ENCODE results near the gene BBLN. TPM values are rescaled to one million over a fixed set of nuclear protein-coding genes. Genes with fewer than 3 reads are reported as not detected.
A peak's percentile ranks its signal among the peaks of the same experiment; 100 is the strongest.
"Not testable (repeated sequence)": the region's sequence is repeated elsewhere in the genome, so short reads cannot be mapped to it uniquely, and the experiment has no call there.

BBLN gene
- polyA plus RNA-seq, 1 donor from 2014 or later: 330 TPM

GRCh38 chr9:128129976-128130590 lies 30.0 kb upstream of the BBLN start:
- peaks cover 11% of the 10 kb centered on the region for H3K79me2 ChIP-seq (replicated peaks; ENCODE audit: insufficient read depth, low read length)
- not testable (repeated sequence) for H3K27me3 ChIP-seq (ENCODE audit: insufficient read depth, low read depth, low read length); H3K9me3 ChIP-seq (ENCODE audit: low read length); H4K20me1 ChIP-seq (ENCODE audit: insufficient read depth); H3K9me2 ChIP-seq (ENCODE audit: insufficient read depth, low read length); H2AFZ ChIP-seq (ENCODE audit: low read depth, low read length); H3F3A ChIP-seq (ENCODE audit: insufficient read depth, low read length, poor library complexity, severe bottlenecking); H3K4me3 ChIP-seq (ENCODE audit: low read length); H3K9ac ChIP-seq (ENCODE audit: low read length); H3K4me2 ChIP-seq (ENCODE audit: low read length); H3K36me3 ChIP-seq (ENCODE audit: insufficient read depth, low read length); H3K27ac ChIP-seq (ENCODE audit: low read length)
- TF ChIP-seq, protein P1, sequence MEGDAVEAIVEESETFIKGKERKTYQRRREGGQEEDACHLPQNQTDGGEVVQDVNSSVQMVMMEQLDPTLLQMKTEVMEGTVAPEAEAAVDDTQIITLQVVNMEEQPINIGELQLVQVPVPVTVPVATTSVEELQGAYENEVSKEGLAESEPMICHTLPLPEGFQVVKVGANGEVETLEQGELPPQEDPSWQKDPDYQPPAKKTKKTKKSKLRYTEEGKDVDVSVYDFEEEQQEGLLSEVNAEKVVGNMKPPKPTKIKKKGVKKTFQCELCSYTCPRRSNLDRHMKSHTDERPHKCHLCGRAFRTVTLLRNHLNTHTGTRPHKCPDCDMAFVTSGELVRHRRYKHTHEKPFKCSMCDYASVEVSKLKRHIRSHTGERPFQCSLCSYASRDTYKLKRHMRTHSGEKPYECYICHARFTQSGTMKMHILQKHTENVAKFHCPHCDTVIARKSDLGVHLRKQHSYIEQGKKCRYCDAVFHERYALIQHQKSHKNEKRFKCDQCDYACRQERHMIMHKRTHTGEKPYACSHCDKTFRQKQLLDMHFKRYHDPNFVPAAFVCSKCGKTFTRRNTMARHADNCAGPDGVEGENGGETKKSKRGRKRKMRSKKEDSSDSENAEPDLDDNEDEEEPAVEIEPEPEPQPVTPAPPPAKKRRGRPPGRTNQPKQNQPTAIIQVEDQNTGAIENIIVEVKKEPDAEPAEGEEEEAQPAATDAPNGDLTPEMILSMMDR (IDR thresholded peaks at IDR 0.05; ENCODE audit: poor library complexity, severe bottlenecking): peak; percentile 48

DNA sequence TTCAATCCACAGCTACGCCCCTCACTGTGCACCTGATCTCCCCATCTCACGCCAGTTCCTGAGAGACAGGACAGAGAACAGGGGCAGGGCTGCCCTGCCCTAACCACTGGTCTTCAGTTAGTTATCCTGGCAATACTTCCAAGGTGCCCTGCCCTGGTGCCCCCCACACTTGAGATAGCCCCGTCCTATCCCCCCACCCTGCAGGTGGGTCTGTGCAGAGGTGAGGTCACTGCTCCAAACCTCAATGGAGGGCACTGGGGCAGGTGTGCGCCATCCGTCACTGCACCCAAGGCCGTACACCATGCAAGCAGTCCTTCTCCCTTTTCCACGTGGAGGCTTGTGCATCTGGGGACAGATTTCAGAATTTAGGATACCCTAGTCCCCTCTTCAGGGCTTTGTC lies 29.4 kb upstream of the BBLN start:
- not testable (repeated sequence) for H3K9ac ChIP-seq (ENCODE audit: low read length); H3K27ac ChIP-seq (ENCODE audit: low read length); H2AFZ ChIP-seq (ENCODE audit: low read depth, low read length); H3F3A ChIP-seq (ENCODE audit: insufficient read depth, low read length, poor library complexity, severe bottlenecking); H3K36me3 ChIP-seq (ENCODE audit: insufficient read depth, low read length); H3K4me2 ChIP-seq (ENCODE audit: low read length); H3K4me3 ChIP-seq (ENCODE audit: low read length); H3K27me3 ChIP-seq (ENCODE audit: insufficient read depth, low read depth, low read length); H3K9me3 ChIP-seq (ENCODE audit: low read length); H4K20me1 ChIP-seq (ENCODE audit: insufficient read depth); H3K9me2 ChIP-seq (ENCODE audit: insufficient read depth, low read length)
- H3K79me2 ChIP-seq (replicated peaks; ENCODE audit: insufficient read depth, low read length): peaks cover 11% of the 10 kb centered on the region

GRCh38 chr9:128131346-128131745 lies 28.7 kb upstream of the BBLN start:
- H3K36me3 ChIP-seq (ENCODE audit: insufficient read depth, low read length); H3K9me3 ChIP-seq (ENCODE audit: low read length); H3K4me2 ChIP-seq (ENCODE audit: low read length); H3K9ac ChIP-seq (ENCODE audit: low read length); H3K9me2 ChIP-seq (ENCODE audit: insufficient read depth, low read length); H2AFZ ChIP-seq (ENCODE audit: low read depth, low read length); H3K4me3 ChIP-seq (ENCODE audit: low read length); H4K20me1 ChIP-seq (ENCODE audit: insufficient read depth); H3K27ac ChIP-seq (ENCODE audit: low read length); H3K79me2 ChIP-seq (replicated peaks; ENCODE audit: insufficient read depth, low read length); H3K27me3 ChIP-seq (ENCODE audit: insufficient read depth, low read depth, low read length); H3F3A ChIP-seq (ENCODE audit: insufficient read depth, low read length, poor library complexity, severe bottlenecking): not testable (repeated sequence)

- H3K9me3 ChIP-seq (ENCODE audit: low read length); H3F3A ChIP-seq (ENCODE audit: insufficient read depth, low read length, poor library complexity, severe bottlenecking); H3K27me3 ChIP-seq (ENCODE audit: insufficient read depth, low read depth, low read length); H3K4me2 ChIP-seq (ENCODE audit: low read length); H2AFZ ChIP-seq (ENCODE audit: low read depth, low read length); H3K9me2 ChIP-seq (ENCODE audit: insufficient read depth, low read length); H3K4me3 ChIP-seq (ENCODE audit: low read length); H3K9ac ChIP-seq (ENCODE audit: low read length); H3K27ac ChIP-seq (ENCODE audit: low read length); H3K36me3 ChIP-seq (ENCODE audit: insufficient read depth, low read length); H3K79me2 ChIP-seq (replicated peaks; ENCODE audit: insufficient read depth, low read length); H4K20me1 ChIP-seq (ENCODE audit: insufficient read depth): not testable (repeated sequence)
Measured at GRCh38 chr9:128132139-128132538, 27.9 kb upstream of the BBLN start.

GRCh38 chr9:128135561-128135960 lies 24.5 kb upstream of the BBLN start:
- H3K9me2 ChIP-seq (ENCODE audit: insufficient read depth, low read length); H3F3A ChIP-seq (ENCODE audit: insufficient read depth, low read length, poor library complexity, severe bottlenecking); H3K9me3 ChIP-seq (ENCODE audit: low read length); H3K27me3 ChIP-seq (ENCODE audit: insufficient read depth, low read depth, low read length); H3K27ac ChIP-seq (ENCODE audit: low read length); H3K36me3 ChIP-seq (ENCODE audit: insufficient read depth, low read length); H3K79me2 ChIP-seq (replicated peaks; ENCODE audit: insufficient read depth, low read length); H4K20me1 ChIP-seq (ENCODE audit: insufficient read depth); H3K4me2 ChIP-seq (ENCODE audit: low read length); H3K4me3 ChIP-seq (ENCODE audit: low read length); H3K9ac ChIP-seq (ENCODE audit: low read length); H2AFZ ChIP-seq (ENCODE audit: low read depth, low read length): not testable (repeated sequence)

All from neural cell (in vitro differentiated cells).